ENCODE measurements around the gene VPS8. TPM values are rescaled to one million over a fixed set of nuclear protein-coding genes. Genes with fewer than 3 reads are reported as not detected.

VPS8 gene
- total and polyA plus RNA-seq, 2 of the 8 experiments (the other 6 are each of a cell fraction or from before 2014, with no cell fraction given) = 13.0 to 41.0 TPM

DNA sequence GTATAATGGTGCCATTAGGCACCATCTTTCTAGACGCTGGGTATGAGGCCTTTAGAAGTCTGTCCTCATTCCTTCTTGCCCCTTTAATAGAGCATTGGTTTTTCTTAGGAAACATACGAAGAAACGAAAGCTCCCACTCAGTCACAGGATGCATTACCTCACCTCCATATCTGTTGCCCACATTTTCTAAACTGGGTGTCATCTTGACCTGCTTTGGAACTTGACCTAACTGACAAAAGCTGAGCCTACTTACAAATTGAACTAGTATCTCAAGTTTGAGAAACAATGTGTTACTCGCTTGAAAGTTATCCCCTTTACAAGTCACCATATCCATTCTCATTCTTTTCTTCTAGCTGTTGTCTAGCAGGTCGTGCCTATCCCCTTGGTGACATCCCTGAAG is 102.7 kb downstream of the VPS8 start (continued):
- no peak for TF ChIP-seq TCF12 (IDR thresholded peaks at IDR 0.05; ENCODE audit: low read depth, low read length)
